A549 (cell line): Measurements from ENCODE around the gene CYB5D1.

Experiments
- BHLHE40 ChIP-seq: IDR thresholded peaks from 2 replicates; pipeline ENCODE4 v1.6.1; 2012; ENCODE audit warnings: low read depth, low read length, inconsistent platforms
- CEBPB ChIP-seq, 2 experiments: fragments of >200 bp in 1 of 2; sonication (Bioruptor Twin) in 1 of 2; formaldehyde crosslinking in 1 of 2; IDR thresholded peaks; 2 replicates each; pipeline ENCODE4 v1.6.1; 2012 to 2016
- CTCF ChIP-seq: fragments of >200 bp; sonication (Bioruptor Twin); formaldehyde crosslinking; IDR thresholded peaks from 3 replicates; pipeline ENCODE4 v1.5.1; 2016
- ELK1 ChIP-seq: fragments of 150-350 bp; IDR thresholded peaks from 2 replicates; pipeline ENCODE4 v1.6.1; 2014; ENCODE audit warnings: low read depth, mild to moderate bottlenecking, low read length
- EP300 ChIP-seq, 2 experiments: fragments of >200 bp; sonication (Bioruptor Twin); formaldehyde crosslinking; IDR thresholded peaks; 2 replicates in 1 of 2; 3 replicates in 1 of 2; pipeline ENCODE4 v1.6.1; 2016 to 2017
- JUNB ChIP-seq: fragments of >200 bp; sonication (Bioruptor Twin); formaldehyde crosslinking; IDR thresholded peaks from 2 replicates; pipeline ENCODE4 v1.6.1; 2016
- KDM1A ChIP-seq: fragments of 200-600 bp; sonication (generic); IDR thresholded peaks from 2 replicates; pipeline ENCODE4 v1.6.1; 2016; ENCODE audit warnings: low read depth, mild to moderate bottlenecking
- MAFK ChIP-seq: fragments of 450-650 bp; IDR thresholded peaks from 2 replicates; pipeline ENCODE4 v1.6.1; 2014; ENCODE audit not compliant: partially characterized antibody
- MAX ChIP-seq: IDR thresholded peaks from 2 replicates; pipeline ENCODE4 v1.6.1; 2012
- MYC ChIP-seq: IDR thresholded peaks from 2 replicates; pipeline ENCODE4 v1.6.1; 2012; ENCODE audit warnings: mild to moderate bottlenecking, inconsistent platforms, low read length, improper control_type of control experiment, borderline replicate concordance
- POLR2A ChIP-seq: IDR thresholded peaks from 2 replicates; pipeline ENCODE4 v1.6.1; 2012; ENCODE audit warnings: mild to moderate bottlenecking, low read length
- RCOR1 ChIP-seq: fragments of 150-350 bp; IDR thresholded peaks from 2 replicates; pipeline ENCODE4 v1.6.1; 2014; ENCODE audit warnings: antibody characterized with exemption, low read length, low read depth
- ZC3H11A ChIP-seq: fragments of 450-650 bp; IDR thresholded peaks from 2 replicates; pipeline ENCODE4 v1.6.1; 2014; ENCODE audit warnings: antibody characterized with exemption, mild to moderate bottlenecking
- ZNF302 ChIP-seq: fragments of 250-450 bp; sonication (Bioruptor Pico); IDR thresholded peaks from 2 replicates; pipeline ENCODE4 v1.9.0; 2021; ENCODE audit warnings: inconsistent platforms, mild to moderate bottlenecking, moderate library complexity

GRCh38 chr17:7834542-7834956, 23.3 kb upstream of the CYB5D1 start:
- no peak for TF ChIP-seq ZC3H11A
- TF ChIP-seq CTCF = no peak
- TF ChIP-seq MAFK = no peak
- no peak for TF ChIP-seq MYC
- TF ChIP-seq CEBPB (IDR thresholded peaks at IDR 0.05) = no peak
- no peak for TF ChIP-seq POLR2A
- TF ChIP-seq ZNF302 (CRISPR knock-in tag) = no peak
- no peak for TF ChIP-seq RCOR1
- no peak; the same call in 1 of the 2 replicates for TF ChIP-seq MAX
- TF ChIP-seq JUNB = no peak
- TF ChIP-seq BHLHE40 = no peak
- TF ChIP-seq EP300 (IDR thresholded peaks at IDR 0.05) = no peak
- TF ChIP-seq ELK1 = no peak
- no peak for TF ChIP-seq KDM1A
